DMS79 treated with DMSO at 0.1 percent for 48 hours (cell line): Measurements from ENCODE around the gene OR9A4.

ENCODE experiments used
- DNase-seq: peaks from one replicate; lab custom pipeline; 2025; lab: John Stamatoyannopoulos, UW

Gene OR9A4

GRCh38 chr7:141949021-141949420, 32.8 kb downstream of the OR9A4 start:
- no peak for DNase-seq

GRCh38 chr7:141949451-141949850, 33.3 kb downstream of the OR9A4 start:
- no peak for DNase-seq

- DNase-seq, result no peak
These were observed 33.7 kb downstream of the OR9A4 start for GRCh38 chr7:141949911-141950310.

GRCh38 chr7:141950806-141951205, 34.6 kb downstream of the OR9A4 start:
- no peak for DNase-seq

- no peak for DNase-seq
These were observed 36.3 kb downstream of the OR9A4 start for GRCh38 chr7:141952461-141952860.

- DNase-seq, result no peak
These were observed 38.1 kb downstream of the OR9A4 start for GRCh38 chr7:141954334-141954733.

- no peak for DNase-seq
These were observed 39.9 kb downstream of the OR9A4 start for GRCh38 chr7:141956084-141956483.

- DNase-seq, result no peak
These were observed 44.7 kb downstream of the OR9A4 start for GRCh38 chr7:141960687-141961422.
